ENCODE measurements around the gene TEDC2.

GRCh38 chr16:2499454-2499853 is 39.5 kb downstream of the TEDC2 start:
- TF ChIP-seq EZH2 (IDR thresholded peaks at IDR 0.05; ENCODE audit: low read length, unreplicated experiment), result no peak
- TF ChIP-seq CTCF (conservative IDR thresholded peaks at IDR 0.05; ENCODE audit: low read depth, low read length), result no peak
- no peak for TF ChIP-seq EZH2phosphoT487 (IDR thresholded peaks at IDR 0.05; ENCODE audit: borderline replicate concordance, low read length)

Data from PC-3 (cell line).